H9 (cell line): ENCODE measurements around the gene BCKDHB. TPM values are rescaled to one million over a fixed set of nuclear protein-coding genes. Genes with fewer than 3 reads are reported as not detected.
A peak's percentile ranks its signal among the peaks of the same experiment; 100 is the strongest.

ENCODE experiments used
- DNase-seq: peaks from one replicate; pipeline ENCODE4 v3.0.0-alpha.2; 2017
- H2AFZ ChIP-seq: one replicate; pipeline ENCODE4 v1.6.1; 2013; ENCODE audit warnings: mild to moderate bottlenecking, low read length, control low read depth, moderate library complexity
- H2AK5ac ChIP-seq: 2 replicates; pipeline ENCODE4 v1.6.1; 2013; ENCODE audit warnings: low read length, control low read depth, mixed read lengths; ENCODE audit not compliant: insufficient read length
- H2BK120ac ChIP-seq: one replicate; pipeline ENCODE4 v1.6.1; 2013; ENCODE audit warnings: low read depth, mild to moderate bottlenecking, low read length, control low read depth, inconsistent platforms; ENCODE audit not compliant: poor library complexity, severe bottlenecking
- H2BK12ac ChIP-seq: 2 replicates; pipeline ENCODE4 v1.6.1; 2013; ENCODE audit warnings: low read length, control low read depth, mixed read lengths, low read depth; ENCODE audit not compliant: insufficient read length
- H2BK15ac ChIP-seq: 2 replicates; pipeline ENCODE4 v1.6.1; 2013; ENCODE audit warnings: low read depth, low read length, control low read depth
- H2BK20ac ChIP-seq: one replicate; pipeline ENCODE4 v1.6.1; 2013; ENCODE audit warnings: low read depth, mild to moderate bottlenecking, low read length, control low read depth, inconsistent platforms; ENCODE audit not compliant: poor library complexity, severe bottlenecking
- H2BK5ac ChIP-seq: 2 replicates; pipeline ENCODE4 v1.6.1; 2013; ENCODE audit warnings: low read length, control low read depth, mixed read lengths; ENCODE audit not compliant: insufficient read length
- H3K14ac ChIP-seq: 2 replicates; pipeline ENCODE4 v1.6.1; 2013; ENCODE audit warnings: low read length, control low read depth; ENCODE audit not compliant: insufficient read depth
- H3K18ac ChIP-seq: 2 replicates; pipeline ENCODE4 v1.6.1; 2013; ENCODE audit warnings: low read depth, mild to moderate bottlenecking, mixed read lengths, low read length, control low read depth; ENCODE audit not compliant: insufficient read length
- H3K23ac ChIP-seq: 2 replicates; pipeline ENCODE4 v1.6.1; 2013; ENCODE audit warnings: low read length, control low read depth, mixed read lengths, low read depth; ENCODE audit not compliant: insufficient read length
- H3K23me2 ChIP-seq: 2 replicates; pipeline ENCODE4 v1.6.1; 2013; ENCODE audit warnings: low read depth, mild to moderate bottlenecking, mixed read lengths, low read length, control low read depth; ENCODE audit not compliant: insufficient read length, poor library complexity, severe bottlenecking
- H3K27ac ChIP-seq: 2 replicates; pipeline ENCODE4 v1.5.1; 2013; ENCODE audit warnings: low read length, control low read depth, mixed read lengths, low read depth; ENCODE audit not compliant: insufficient read length
- H3K27me3 ChIP-seq: 2 replicates; pipeline ENCODE4 v1.6.1; 2013; ENCODE audit warnings: low read length, control low read depth, inconsistent platforms; ENCODE audit not compliant: insufficient read depth
- H3K4ac ChIP-seq: 2 replicates; pipeline ENCODE4 v1.6.1; 2013; ENCODE audit warnings: low read depth, mild to moderate bottlenecking, control low read depth, inconsistent platforms, low read length, moderate library complexity
- H3K4me1 ChIP-seq: 2 replicates; pipeline ENCODE4 v1.6.1; 2013; ENCODE audit warnings: low read length, control low read depth, inconsistent platforms; ENCODE audit not compliant: insufficient read depth
- H3K4me2 ChIP-seq: 2 replicates; pipeline ENCODE4 v1.6.1; 2013; ENCODE audit warnings: low read length, control low read depth, mixed read lengths; ENCODE audit not compliant: insufficient read length, insufficient read depth
- H3K56ac ChIP-seq: 2 replicates; pipeline ENCODE4 v1.6.1; 2013; ENCODE audit warnings: low read depth, mild to moderate bottlenecking, mixed read lengths, low read length, control low read depth; ENCODE audit not compliant: insufficient read length
- H3K79me1 ChIP-seq: 2 replicates; pipeline ENCODE4 v1.6.1; 2013; ENCODE audit warnings: low read depth, mild to moderate bottlenecking, moderate library complexity, low read length, control low read depth, inconsistent platforms; ENCODE audit not compliant: insufficient read depth, poor library complexity, severe bottlenecking
- H3K79me2 ChIP-seq: 2 replicates; pipeline ENCODE4 v1.6.1; 2013; ENCODE audit warnings: low read length, control low read depth, inconsistent platforms; ENCODE audit not compliant: insufficient read depth
- H3K9ac ChIP-seq: 2 replicates; pipeline ENCODE4 v1.6.1; 2013; ENCODE audit warnings: low read length, control low read depth, mixed read lengths; ENCODE audit not compliant: insufficient read length; ENCODE audit errors: extremely low read depth
- H3K9me3 ChIP-seq: one replicate; pipeline ENCODE4 v1.6.1; 2013; ENCODE audit warnings: low read depth, low read length, inconsistent platforms; ENCODE audit not compliant: control insufficient read depth
- H3T11ph ChIP-seq: one replicate; pipeline ENCODE4 v1.6.1; 2013; ENCODE audit warnings: mild to moderate bottlenecking, low read length, control low read depth, inconsistent platforms
- H4K20me1 ChIP-seq: one replicate; pipeline ENCODE4 v1.6.1; 2013; ENCODE audit not compliant: control insufficient read depth, insufficient read length, insufficient read depth
- H4K5ac ChIP-seq: 2 replicates; pipeline ENCODE4 v1.6.1; 2013; ENCODE audit warnings: low read depth, mild to moderate bottlenecking, mixed read lengths, low read length, control low read depth; ENCODE audit not compliant: insufficient read length
- H4K8ac ChIP-seq: replicated peaks from 2 replicates; pipeline ENCODE4 v1.6.1; 2013; ENCODE audit warnings: low read length, control low read depth, mixed read lengths, low read depth; ENCODE audit not compliant: insufficient read length
- H4K91ac ChIP-seq: 2 replicates; pipeline ENCODE4 v1.6.1; 2013; ENCODE audit warnings: low read depth, mild to moderate bottlenecking, moderate library complexity, mixed read lengths, low read length, control low read depth; ENCODE audit not compliant: insufficient read length
- H3K27ac Mint-ChIP-seq, 3 experiments: 2 replicates in 2 of 3; 3 replicates in 1 of 3; pipeline ENCODE4 v1.8.0; 2020 to 2021; ENCODE audit warnings: mixed read lengths in 3 of 3, mild to moderate bottlenecking in 1 of 3, moderate library complexity in 1 of 3
- H3K27me3 Mint-ChIP-seq: 2 replicates; pipeline ENCODE4 v1.8.0; 2021; ENCODE audit warnings: low read depth, mild to moderate bottlenecking, moderate library complexity, mixed read lengths
- H3K36me3 Mint-ChIP-seq, 3 experiments: 2 replicates in 2 of 3; 3 replicates in 1 of 3; pipeline ENCODE4 v1.8.0; 2020 to 2021; ENCODE audit warnings: low read depth in 3 of 3, mixed read lengths in 3 of 3; ENCODE audit not compliant: insufficient read depth in 1 of 3
- H3K4me1 Mint-ChIP-seq, 2 experiments: 2 replicates each; pipeline ENCODE4 v1.8.0; 2020; ENCODE audit warnings: mixed read lengths in 2 of 2
- H3K4me3 Mint-ChIP-seq, 2 experiments: 2 replicates in 1 of 2; 3 replicates in 1 of 2; pipeline ENCODE4 v1.8.0; 2020 to 2021; ENCODE audit warnings: mild to moderate bottlenecking in 2 of 2, mixed read lengths in 2 of 2, moderate library complexity in 1 of 2
- H3K9me3 Mint-ChIP-seq, 2 experiments: 2 replicates in 1 of 2; 3 replicates in 1 of 2; pipeline ENCODE4 v1.8.0; 2020; ENCODE audit warnings: mild to moderate bottlenecking in 2 of 2, mixed read lengths in 2 of 2, moderate library complexity in 1 of 2
- WGBS: extraction: QIAGEN DNeasy Blood & Tissue Kit; methylation state at CpG from one replicate; pipeline ENCODE4 v1.1.7; 2013; ENCODE audit warnings: missing lambda C conversion rate, low lambda C conversion rate, mixed read lengths; ENCODE audit not compliant: insufficient read length; ENCODE audit errors: extremely low coverage; 5-methylcytosine and 5-hydroxymethylcytosine counted together
- long read RNA-seq: library from polyadenylated mRNA; unstranded; transcript quantifications from one replicate; pipeline ENCODE4 v2.0.0, GENCODE V29; 2020
- total RNA-seq: library from RNA; stranded (reverse); gene quantifications from 2 replicates; pipeline ENCODE4 v1.2.1, GENCODE V29; 2021
- TF ChIP-seq, protein P1 (sequence below): fragments of 200-600 bp; sonication (generic); conservative IDR thresholded peaks from 3 replicates; pipeline ENCODE4 v1.8.0; 2021; ENCODE audit warnings: antibody characterized with exemption, mild to moderate bottlenecking

BCKDHB gene
- 26.6 and 28.5 TPM in 2 replicates for total RNA-seq
- long read RNA-seq, transcript BCKDHB-202 (11 exons, 1,514 nt): major isoform, 150 of 245 reads
- long read RNA-seq, transcript BCKDHB-201 (10 exons, 3,692 nt): minor isoform, 40 of 245 reads
- long read RNA-seq, partial matches to known transcripts: 7 of 245 reads
- long read RNA-seq, other reads (novel, unspliced or antisense): 48 of 245 reads

DNA sequence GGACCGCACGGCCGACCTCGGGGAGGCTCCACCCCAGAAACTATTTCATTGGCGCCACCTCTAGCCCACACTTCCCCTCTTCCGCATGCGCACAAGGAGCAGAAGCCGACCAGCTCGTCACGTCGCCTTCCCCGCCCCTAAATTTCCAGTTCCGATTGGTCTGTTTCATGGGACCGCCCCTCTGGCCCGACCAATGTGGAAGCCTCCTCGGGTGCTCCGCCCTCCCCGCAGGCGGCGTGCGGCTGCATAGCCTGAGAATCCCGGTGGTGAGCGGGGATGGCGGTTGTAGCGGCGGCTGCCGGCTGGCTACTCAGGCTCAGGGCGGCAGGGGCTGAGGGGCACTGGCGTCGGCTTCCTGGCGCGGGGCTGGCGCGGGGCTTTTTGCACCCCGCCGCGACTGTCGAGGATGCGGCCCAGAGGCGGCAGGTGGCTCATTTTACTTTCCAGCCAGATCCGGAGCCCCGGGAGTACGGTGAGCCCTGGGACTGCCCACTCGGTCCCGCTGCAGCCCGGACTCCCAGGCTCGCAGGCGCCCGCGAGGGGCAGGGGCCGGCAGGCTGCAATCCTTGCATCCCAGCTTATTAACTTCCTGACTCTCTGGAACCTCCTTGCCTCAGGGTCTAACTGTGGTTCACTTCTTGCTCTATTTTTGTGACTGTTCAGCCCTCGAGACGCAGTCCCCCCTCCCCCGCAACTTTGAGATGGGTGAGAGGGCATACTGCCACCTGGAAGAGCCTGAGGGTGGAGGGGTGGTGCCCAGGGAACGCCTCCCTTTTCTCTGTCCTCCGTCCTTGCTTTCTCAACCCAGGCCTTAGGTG, at the start of gene BCKDHB:
Gene BCKDHB (plus strand): TSS at position 254 of the 818 bp plus-strand sequence. CDS start 23 bp downstream, at position 277.
- H3K27me3 ChIP-seq: no peaks in the 10 kb centered on the region
- no peaks in the 10 kb centered on the region for H3K23me2 ChIP-seq
- peak within 1 kb of the TSS; percentile 40 for H2AFZ ChIP-seq
- H3K9me3 ChIP-seq: no peaks in the 10 kb centered on the region
- Mint-ChIP-seq H3K27ac (peak within 1 kb of the TSS; percentile 97 to 99 (median 99)), H3K36me3 (peaks cover 0 to 4% (median 0%) of the 10 kb centered on the region in 3 experiments; a peak in 3 of 7 replicates), H3K9me3 (no peaks in the 10 kb centered on the region), H3K4me1 (peaks cover 26 to 29% of the 10 kb centered on the region in 2 experiments), H3K27me3 (peaks cover 10% of the 10 kb centered on the region), H3K4me3 (peak within 1 kb of the TSS; percentile 96 to 98)
- no peak within 1 kb of the TSS for H4K5ac ChIP-seq
- no peak within 1 kb of the TSS for H3T11ph ChIP-seq
- peak within 1 kb of the TSS; percentile 88 for H3K9ac ChIP-seq
- H2BK15ac ChIP-seq: no peak within 1 kb of the TSS
- H2BK20ac ChIP-seq: no peak within 1 kb of the TSS
- H4K8ac ChIP-seq: no peak within 1 kb of the TSS
- no peaks in the 10 kb centered on the region for H4K20me1 ChIP-seq
- H3K23ac ChIP-seq: no peak within 1 kb of the TSS
- WGBS: no CpG with 5 or more reads among the region's 56 CpGs
- peaks cover 7% of the 10 kb centered on the region; the same call in 1 of the 2 replicates for H3K79me2 ChIP-seq
- H2BK120ac ChIP-seq: no peak within 1 kb of the TSS
- no peaks in the 10 kb centered on the region; the same call in 1 of the 2 replicates for H3K4me1 ChIP-seq
- TF ChIP-seq, protein P1, sequence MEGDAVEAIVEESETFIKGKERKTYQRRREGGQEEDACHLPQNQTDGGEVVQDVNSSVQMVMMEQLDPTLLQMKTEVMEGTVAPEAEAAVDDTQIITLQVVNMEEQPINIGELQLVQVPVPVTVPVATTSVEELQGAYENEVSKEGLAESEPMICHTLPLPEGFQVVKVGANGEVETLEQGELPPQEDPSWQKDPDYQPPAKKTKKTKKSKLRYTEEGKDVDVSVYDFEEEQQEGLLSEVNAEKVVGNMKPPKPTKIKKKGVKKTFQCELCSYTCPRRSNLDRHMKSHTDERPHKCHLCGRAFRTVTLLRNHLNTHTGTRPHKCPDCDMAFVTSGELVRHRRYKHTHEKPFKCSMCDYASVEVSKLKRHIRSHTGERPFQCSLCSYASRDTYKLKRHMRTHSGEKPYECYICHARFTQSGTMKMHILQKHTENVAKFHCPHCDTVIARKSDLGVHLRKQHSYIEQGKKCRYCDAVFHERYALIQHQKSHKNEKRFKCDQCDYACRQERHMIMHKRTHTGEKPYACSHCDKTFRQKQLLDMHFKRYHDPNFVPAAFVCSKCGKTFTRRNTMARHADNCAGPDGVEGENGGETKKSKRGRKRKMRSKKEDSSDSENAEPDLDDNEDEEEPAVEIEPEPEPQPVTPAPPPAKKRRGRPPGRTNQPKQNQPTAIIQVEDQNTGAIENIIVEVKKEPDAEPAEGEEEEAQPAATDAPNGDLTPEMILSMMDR: no peak
- peak within 1 kb of the TSS; percentile 86 for H3K14ac ChIP-seq
- no peak within 1 kb of the TSS for H3K4ac ChIP-seq
- peak; percentile 99 for DNase-seq
- H2BK5ac ChIP-seq: no peak within 1 kb of the TSS
- H3K79me1 ChIP-seq: no peaks in the 10 kb centered on the region
- no peak within 1 kb of the TSS for H3K56ac ChIP-seq
- H3K4me2 ChIP-seq: peak within 1 kb of the TSS; percentile 63
- H2AK5ac ChIP-seq: no peak within 1 kb of the TSS
- no peak within 1 kb of the TSS for H2BK12ac ChIP-seq
- peak within 1 kb of the TSS; percentile 14 for H3K27ac ChIP-seq
- H3K18ac ChIP-seq: peak within 1 kb of the TSS; percentile 84
- H4K91ac ChIP-seq: no peak within 1 kb of the TSS
